ENCODE data around the gene KEAP1.
"Not testable (repeated sequence)": the region's sequence is repeated elsewhere in the genome, so short reads cannot be mapped to it uniquely, and the experiment has no call there.

The KEAP1 gene

GRCh38 chr19:10543059-10543419, 39.9 kb upstream of the KEAP1 start:
- H3K9me3 ChIP-seq: no peaks in the 10 kb centered on the region
- peak overlapping the region; percentile 81 for H3K4me3 ChIP-seq (ENCODE audit: low read depth, low read length)
- H3K27me3 ChIP-seq: peaks cover 17% of the 10 kb centered on the region
- H3K4me1 ChIP-seq: no peaks in the 10 kb centered on the region
- TF ChIP-seq, protein P1, sequence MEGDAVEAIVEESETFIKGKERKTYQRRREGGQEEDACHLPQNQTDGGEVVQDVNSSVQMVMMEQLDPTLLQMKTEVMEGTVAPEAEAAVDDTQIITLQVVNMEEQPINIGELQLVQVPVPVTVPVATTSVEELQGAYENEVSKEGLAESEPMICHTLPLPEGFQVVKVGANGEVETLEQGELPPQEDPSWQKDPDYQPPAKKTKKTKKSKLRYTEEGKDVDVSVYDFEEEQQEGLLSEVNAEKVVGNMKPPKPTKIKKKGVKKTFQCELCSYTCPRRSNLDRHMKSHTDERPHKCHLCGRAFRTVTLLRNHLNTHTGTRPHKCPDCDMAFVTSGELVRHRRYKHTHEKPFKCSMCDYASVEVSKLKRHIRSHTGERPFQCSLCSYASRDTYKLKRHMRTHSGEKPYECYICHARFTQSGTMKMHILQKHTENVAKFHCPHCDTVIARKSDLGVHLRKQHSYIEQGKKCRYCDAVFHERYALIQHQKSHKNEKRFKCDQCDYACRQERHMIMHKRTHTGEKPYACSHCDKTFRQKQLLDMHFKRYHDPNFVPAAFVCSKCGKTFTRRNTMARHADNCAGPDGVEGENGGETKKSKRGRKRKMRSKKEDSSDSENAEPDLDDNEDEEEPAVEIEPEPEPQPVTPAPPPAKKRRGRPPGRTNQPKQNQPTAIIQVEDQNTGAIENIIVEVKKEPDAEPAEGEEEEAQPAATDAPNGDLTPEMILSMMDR (IDR thresholded peaks at IDR 0.05; ENCODE audit: low read depth, low read length): no peak
- H3K36me3 ChIP-seq: peaks cover 9% of the 10 kb centered on the region
- DNase-seq: no peak

GRCh38 chr19:10539016-10539415, 35.9 kb upstream of the KEAP1 start:
- not testable (repeated sequence) for H3K36me3 ChIP-seq; H3K9me3 ChIP-seq; DNase-seq; H3K4me1 ChIP-seq; H3K4me3 ChIP-seq (ENCODE audit: low read depth, low read length)
- H3K27me3 ChIP-seq: peaks cover 41% of the 10 kb centered on the region

GRCh38 chr19:10538204-10538983, 35.2 kb upstream of the KEAP1 start:
- Histone ChIP-seq H3K27me3 (peaks cover 41% of the 10 kb centered on the region), H3K4me1 (no peaks in the 10 kb centered on the region), H3K9me3 (no peaks in the 10 kb centered on the region), H3K36me3 (no peaks in the 10 kb centered on the region), H3K4me3 (ENCODE audit: low read depth, low read length) (no peak overlapping the region)
- no peak for DNase-seq
- TF ChIP-seq, protein P1 (IDR thresholded peaks at IDR 0.05; ENCODE audit: low read depth, low read length): no peak

DNA sequence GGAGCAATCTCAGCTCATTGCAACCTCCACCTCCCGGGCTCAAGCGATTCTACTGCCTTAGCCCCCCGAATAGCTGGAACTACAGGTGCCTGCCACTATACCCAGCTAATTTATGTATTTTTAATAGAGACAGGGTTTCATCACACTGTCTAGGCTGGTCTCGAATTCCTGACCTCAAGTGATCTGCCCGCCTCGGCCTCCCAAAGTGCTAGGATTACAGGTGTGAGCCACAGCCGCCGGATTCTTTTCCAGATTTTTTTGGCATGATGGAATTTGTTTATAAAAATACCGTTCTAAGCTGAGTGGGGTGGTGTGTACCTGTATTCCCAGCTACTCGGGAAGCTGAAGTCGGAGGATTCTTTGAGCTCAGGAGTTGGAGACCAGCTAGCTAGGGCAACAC, 34.5 kb upstream of the KEAP1 start:
- TF ChIP-seq, protein P1 (IDR thresholded peaks at IDR 0.05; ENCODE audit: low read depth, low read length): no peak
- DNase-seq: no peak
- Histone ChIP-seq H3K36me3 (no peaks in the 10 kb centered on the region), H3K9me3 (no peaks in the 10 kb centered on the region), H3K4me3 (ENCODE audit: low read depth, low read length) (no peak overlapping the region), H3K27me3 (peaks cover 41% of the 10 kb centered on the region), H3K4me1 (no peaks in the 10 kb centered on the region)

DNA sequence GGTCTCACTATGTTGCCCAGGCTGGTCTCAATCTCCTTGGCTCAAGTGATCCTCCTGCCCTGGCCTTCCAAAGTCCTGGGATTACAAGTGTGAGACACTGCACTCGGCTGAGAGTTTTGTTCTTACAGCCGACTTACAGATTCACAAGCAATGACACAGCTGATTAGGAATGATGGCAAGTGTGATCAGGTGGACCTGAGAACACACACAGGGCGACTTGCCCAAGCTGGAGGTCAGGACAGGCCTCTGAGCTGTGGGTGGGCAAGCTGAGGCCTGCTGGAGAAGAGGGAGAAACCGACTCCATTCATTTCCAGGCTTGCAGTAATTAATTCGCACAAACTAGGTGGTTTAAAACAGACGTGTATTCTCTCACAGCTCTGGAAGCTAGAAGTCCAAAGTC, 32.5 kb upstream of the KEAP1 start:
- Histone ChIP-seq H3K9me3 (no peaks in the 10 kb centered on the region), H3K27me3 (peaks cover 41% of the 10 kb centered on the region), H3K36me3 (no peaks in the 10 kb centered on the region), H3K4me1 (no peaks in the 10 kb centered on the region), H3K4me3 (ENCODE audit: low read depth, low read length) (no peak overlapping the region)
- no peak for DNase-seq
- TF ChIP-seq, protein P1 (IDR thresholded peaks at IDR 0.05; ENCODE audit: low read depth, low read length): no peak

- no peak overlapping the region for H3K4me3 ChIP-seq (ENCODE audit: low read depth, low read length)
- H3K27me3 ChIP-seq: peaks cover 31% of the 10 kb centered on the region
- TF ChIP-seq, protein P1 (IDR thresholded peaks at IDR 0.05; ENCODE audit: low read depth, low read length): no peak
- no peaks in the 10 kb centered on the region for H3K9me3 ChIP-seq
- H3K4me1 ChIP-seq: no peaks in the 10 kb centered on the region
- DNase-seq: no peak
- no peaks in the 10 kb centered on the region for H3K36me3 ChIP-seq
These were observed 30.7 kb upstream of the KEAP1 start for GRCh38 chr19:10533646-10534386.
